GM21619 (cell line): Measurements from ENCODE around the gene SLCO4A1.

ENCODE experiments used
- ATAC-seq: cut with Tn5 transposase; IDR thresholded peaks from one replicate; pipeline ENCODE4 v1.9.1; 2021; ENCODE audit not compliant: unreplicated experiment

The SLCO4A1 gene

GRCh38 chr20:62642051-62642665 lies at the start of gene SLCO4A1:
SLCO4A1 (plus strand) TSS chr20:62642503; CDS start chr20:62656455, 13,952 bp downstream.
- ATAC-seq = peak; percentile 69

GRCh38 chr20:62592506-62593177 lies 49.7 kb upstream of the SLCO4A1 start:
- ATAC-seq = no peak

- ATAC-seq = no peak
These were observed 48.7 kb upstream of the SLCO4A1 start for GRCh38 chr20:62593616-62594015.

- ATAC-seq = no peak
These were observed 47.2 kb upstream of the SLCO4A1 start for GRCh38 chr20:62595069-62595468.

- ATAC-seq = no peak
These were observed 46.8 kb upstream of the SLCO4A1 start for GRCh38 chr20:62595491-62595890.

GRCh38 chr20:62596486-62596885 lies 45.8 kb upstream of the SLCO4A1 start:
- ATAC-seq = no peak

GRCh38 chr20:62596921-62597320 lies 45.4 kb upstream of the SLCO4A1 start:
- ATAC-seq = no peak

GRCh38 chr20:62597416-62598115 lies 44.7 kb upstream of the SLCO4A1 start:
- ATAC-seq = no peak

GRCh38 chr20:62598761-62599194 lies 43.5 kb upstream of the SLCO4A1 start:
- no peak for ATAC-seq

- ATAC-seq = no peak
These were observed 42.8 kb upstream of the SLCO4A1 start for GRCh38 chr20:62599216-62600110.

- no peak for ATAC-seq
These were observed 41.1 kb upstream of the SLCO4A1 start for GRCh38 chr20:62601172-62601571.

- no peak for ATAC-seq
These were observed 40.6 kb upstream of the SLCO4A1 start for GRCh38 chr20:62601714-62602113.

- no peak for ATAC-seq
These were observed 39.8 kb upstream of the SLCO4A1 start for GRCh38 chr20:62602550-62602949.

- peak; percentile 39 for ATAC-seq
These were observed 39.0 kb upstream of the SLCO4A1 start for GRCh38 chr20:62603021-62603906.

GRCh38 chr20:62603907-62604785 lies 38.2 kb upstream of the SLCO4A1 start:
- ATAC-seq = no peak

GRCh38 chr20:62604796-62605195 lies 37.5 kb upstream of the SLCO4A1 start:
- no peak for ATAC-seq

- ATAC-seq = no peak
These were observed 36.9 kb upstream of the SLCO4A1 start for GRCh38 chr20:62605236-62605943.

GRCh38 chr20:62606016-62606415 lies 36.3 kb upstream of the SLCO4A1 start:
- no peak for ATAC-seq
